C4-2B (cell line): Measurements from ENCODE around the gene SELENOS.

ENCODE experiments used
- ZFX ChIP-seq: fragments of 450-650 bp; IDR thresholded peaks from 2 replicates; pipeline ENCODE4 v1.6.1; 2017
- TF ChIP-seq, protein P1 (sequence below): fragments of 450-650 bp; conservative IDR thresholded peaks from 2 replicates; pipeline ENCODE4 v1.5.1; 2017; ENCODE audit warnings: mild to moderate bottlenecking

DNA sequence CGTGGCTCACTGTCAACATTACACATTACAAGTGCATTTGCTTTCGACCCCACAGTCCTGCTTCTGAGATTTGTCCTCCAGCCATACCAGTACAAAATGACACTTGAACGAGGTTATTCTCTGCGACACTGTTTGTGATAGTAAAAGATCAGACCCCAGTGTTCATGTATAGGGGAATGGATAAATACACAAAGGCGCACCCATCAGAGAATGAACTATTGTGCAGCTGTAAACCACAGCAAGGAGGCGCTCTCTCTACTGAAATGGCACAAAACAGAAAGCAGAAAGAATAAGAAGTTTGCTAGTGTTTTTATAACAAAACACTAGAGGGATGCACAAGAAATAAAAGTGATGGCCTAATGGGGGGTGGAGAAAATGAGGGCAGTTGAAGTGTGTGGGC, 20.5 kb downstream of the SELENOS start:
- TF ChIP-seq, protein P1, sequence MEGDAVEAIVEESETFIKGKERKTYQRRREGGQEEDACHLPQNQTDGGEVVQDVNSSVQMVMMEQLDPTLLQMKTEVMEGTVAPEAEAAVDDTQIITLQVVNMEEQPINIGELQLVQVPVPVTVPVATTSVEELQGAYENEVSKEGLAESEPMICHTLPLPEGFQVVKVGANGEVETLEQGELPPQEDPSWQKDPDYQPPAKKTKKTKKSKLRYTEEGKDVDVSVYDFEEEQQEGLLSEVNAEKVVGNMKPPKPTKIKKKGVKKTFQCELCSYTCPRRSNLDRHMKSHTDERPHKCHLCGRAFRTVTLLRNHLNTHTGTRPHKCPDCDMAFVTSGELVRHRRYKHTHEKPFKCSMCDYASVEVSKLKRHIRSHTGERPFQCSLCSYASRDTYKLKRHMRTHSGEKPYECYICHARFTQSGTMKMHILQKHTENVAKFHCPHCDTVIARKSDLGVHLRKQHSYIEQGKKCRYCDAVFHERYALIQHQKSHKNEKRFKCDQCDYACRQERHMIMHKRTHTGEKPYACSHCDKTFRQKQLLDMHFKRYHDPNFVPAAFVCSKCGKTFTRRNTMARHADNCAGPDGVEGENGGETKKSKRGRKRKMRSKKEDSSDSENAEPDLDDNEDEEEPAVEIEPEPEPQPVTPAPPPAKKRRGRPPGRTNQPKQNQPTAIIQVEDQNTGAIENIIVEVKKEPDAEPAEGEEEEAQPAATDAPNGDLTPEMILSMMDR, result peak; percentile 49
- TF ChIP-seq ZFX, result no peak
